ENCODE data around the gene ASB6. TPM values are rescaled to one million over a fixed set of nuclear protein-coding genes. Genes with fewer than 3 reads are reported as not detected.
"Not testable (repeated sequence)": the region's sequence is repeated elsewhere in the genome, so short reads cannot be mapped to it uniquely, and the experiment has no call there.

ASB6 gene
- total RNA-seq, 2 donors from 2014 or later = 17.5 to 18.3 TPM

DNA sequence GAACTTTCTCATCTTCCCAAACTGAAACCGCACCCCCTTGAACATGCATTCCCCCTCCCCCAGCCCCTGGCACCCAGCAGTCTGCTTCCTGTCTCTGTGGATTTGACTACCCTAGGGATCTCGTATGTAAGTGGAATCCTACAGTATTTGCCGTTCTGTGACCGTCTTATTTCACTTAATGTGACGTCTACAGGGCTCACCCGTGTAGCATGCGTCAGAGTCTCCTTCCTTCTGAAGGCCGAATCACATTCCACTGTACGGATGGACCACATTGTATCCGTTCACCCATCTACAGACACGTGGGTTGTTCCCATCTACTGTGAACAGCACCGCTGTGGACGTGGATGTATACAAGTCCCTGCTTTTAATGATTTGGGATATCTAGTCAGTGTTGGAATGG, 28.0 kb upstream of the ASB6 start:
- ATAC-seq = no peak
- intact Hi-C loops (cut with DNase I, micrococcal nuclease) = loop anchor here in 1 of 2 donors (10.0 kb wide), 1 partner anchor 55 kb away; no protein-coding TSS in a partner anchor
- DNase-seq = no peak

- DNase-seq (no peak), ATAC-seq (no peak)
- intact Hi-C loops (cut with DNase I, micrococcal nuclease) = loop anchor here in 1 of 2 donors (10.0 kb wide), 1 partner anchor 56 kb away; no protein-coding TSS in a partner anchor
Observed at GRCh38 chr9:129669141-129669718, 27.3 kb upstream of the ASB6 start.

DNA sequence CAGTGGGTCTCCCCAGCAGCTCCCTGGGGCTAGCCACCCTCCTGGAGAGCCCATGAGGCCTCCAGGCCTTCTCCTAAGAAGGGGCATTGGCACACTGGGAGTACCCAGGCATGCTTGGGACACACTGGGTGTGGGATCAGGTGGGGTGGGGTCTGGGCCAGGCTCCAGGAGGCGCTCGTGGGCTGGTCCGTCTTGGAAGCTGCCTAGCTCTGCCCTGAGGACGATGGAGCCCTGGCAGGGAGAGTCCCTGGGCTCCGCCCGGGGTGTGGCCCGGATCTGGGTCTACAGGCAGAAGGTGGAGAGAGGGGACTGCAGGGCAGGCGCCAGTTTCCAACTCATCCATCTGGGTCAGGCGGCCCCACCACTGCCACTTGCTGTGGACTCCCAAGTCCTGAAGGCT, 25.9 kb upstream of the ASB6 start:
- DNase-seq = no peak
- peak; percentile 77 for ATAC-seq

GRCh38 chr9:129667378-129667777, 25.4 kb upstream of the ASB6 start:
- ATAC-seq (no peak), DNase-seq (no peak)
- intact Hi-C loops (cut with DNase I, micrococcal nuclease) = loop anchor here in 1 of 2 donors (10.0 kb wide), 1 partner anchor 57 kb away; no protein-coding TSS in a partner anchor

More for the DNA sequence above, 25.9 kb upstream of the ASB6 start:
- intact Hi-C loops (cut with DNase I, micrococcal nuclease) = loop anchor here in 1 of 2 donors (10.0 kb wide), 1 partner anchor 57 kb away; no protein-coding TSS in a partner anchor

DNA sequence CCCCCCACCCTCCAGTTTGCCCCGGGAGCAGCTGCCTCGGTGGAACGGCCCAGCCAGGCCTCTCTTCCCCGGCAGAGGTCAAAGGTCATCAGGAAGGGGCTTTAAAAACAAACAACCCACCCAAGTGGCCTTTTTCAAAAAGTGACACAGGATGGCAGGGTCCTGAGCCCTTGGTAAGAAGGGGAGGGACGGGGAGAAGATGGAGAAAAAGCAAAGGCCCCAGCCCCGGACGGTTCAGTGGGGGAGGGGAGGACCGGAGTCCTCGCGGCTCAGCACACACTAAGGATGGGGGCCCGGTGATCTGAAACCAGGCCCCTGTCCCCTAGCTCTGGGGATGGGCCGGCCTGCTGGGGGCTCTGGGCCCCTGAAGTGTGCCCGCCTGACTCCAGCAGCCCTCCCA, 24.6 kb upstream of the ASB6 start:
- DNase-seq = no peak
- intact Hi-C loops (cut with DNase I, micrococcal nuclease) = loop anchor here in 1 of 2 donors (10.0 kb wide), 1 partner anchor 58 kb away; no protein-coding TSS in a partner anchor
- no peak for ATAC-seq

DNA sequence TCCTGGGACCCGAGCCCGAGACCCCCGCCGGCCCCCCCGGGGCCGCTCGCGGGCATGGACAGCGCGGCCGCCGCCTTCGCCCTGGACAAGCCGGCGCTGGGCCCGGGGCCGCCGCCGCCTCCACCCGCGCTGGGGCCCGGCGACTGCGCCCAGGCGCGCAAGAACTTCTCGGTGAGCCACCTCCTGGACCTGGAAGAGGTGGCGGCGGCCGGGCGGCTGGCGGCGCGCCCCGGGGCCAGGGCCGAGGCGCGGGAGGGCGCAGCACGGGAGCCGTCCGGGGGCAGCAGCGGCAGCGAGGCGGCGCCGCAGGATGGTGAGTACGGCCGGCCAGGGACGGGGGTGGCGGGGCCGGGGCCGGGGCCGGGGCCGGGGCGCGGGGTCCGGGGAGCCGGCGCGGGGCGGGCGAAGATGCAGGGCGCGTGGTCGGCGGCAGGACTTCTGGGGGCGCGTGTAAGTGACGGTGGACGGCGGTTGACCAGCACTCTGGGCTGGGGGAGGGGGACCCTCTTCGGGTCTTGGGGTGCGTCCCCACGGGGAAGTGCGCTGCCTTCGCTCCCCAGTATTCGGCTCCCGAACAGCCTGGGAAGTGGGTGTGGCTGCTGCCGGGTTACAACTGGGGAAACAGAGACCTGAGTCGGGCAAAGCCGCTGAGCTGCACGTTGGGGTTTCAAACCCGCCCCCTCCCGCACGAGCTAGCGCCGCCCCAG, 24.0 kb upstream of the ASB6 start:
- ATAC-seq (no peak), DNase-seq (no peak)
- intact Hi-C loops (cut with DNase I, micrococcal nuclease) = loop anchor here in 1 of 2 donors (10.0 kb wide), 1 partner anchor 59 kb away; no protein-coding TSS in a partner anchor

DNA sequence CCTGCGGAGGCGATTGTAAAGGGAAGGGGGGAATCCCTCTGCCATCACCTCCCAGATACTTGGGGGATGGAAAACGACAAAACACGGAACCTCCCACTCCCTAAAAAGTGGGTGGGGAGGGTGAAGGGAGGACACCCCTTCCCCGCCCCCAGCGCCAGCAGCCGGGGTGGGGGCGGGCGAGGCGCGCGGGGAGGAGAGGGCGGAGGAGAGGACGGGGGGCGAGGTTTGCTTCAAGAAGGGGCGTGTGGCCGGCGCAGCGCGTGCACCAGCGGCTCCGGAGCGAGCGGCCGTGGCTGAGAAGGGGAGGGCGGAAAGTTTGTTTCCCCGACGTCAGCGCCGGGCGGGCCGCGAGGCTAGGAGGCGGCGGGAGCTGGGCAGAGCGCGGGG, 23.4 kb upstream of the ASB6 start, which contains the start of gene PRRX2:
Gene PRRX2, plus strand, starts transcription at position 259 of the 387 bp plus-strand sequence. CDS start 221 bp downstream, outside the sequence.
- DNase-seq (no peak), ATAC-seq (no peak)
- intact Hi-C loops (cut with DNase I, micrococcal nuclease) = loop anchor here in 1 of 2 donors (10.0 kb wide), 1 partner anchor 59 kb away; no protein-coding TSS in a partner anchor

DNA sequence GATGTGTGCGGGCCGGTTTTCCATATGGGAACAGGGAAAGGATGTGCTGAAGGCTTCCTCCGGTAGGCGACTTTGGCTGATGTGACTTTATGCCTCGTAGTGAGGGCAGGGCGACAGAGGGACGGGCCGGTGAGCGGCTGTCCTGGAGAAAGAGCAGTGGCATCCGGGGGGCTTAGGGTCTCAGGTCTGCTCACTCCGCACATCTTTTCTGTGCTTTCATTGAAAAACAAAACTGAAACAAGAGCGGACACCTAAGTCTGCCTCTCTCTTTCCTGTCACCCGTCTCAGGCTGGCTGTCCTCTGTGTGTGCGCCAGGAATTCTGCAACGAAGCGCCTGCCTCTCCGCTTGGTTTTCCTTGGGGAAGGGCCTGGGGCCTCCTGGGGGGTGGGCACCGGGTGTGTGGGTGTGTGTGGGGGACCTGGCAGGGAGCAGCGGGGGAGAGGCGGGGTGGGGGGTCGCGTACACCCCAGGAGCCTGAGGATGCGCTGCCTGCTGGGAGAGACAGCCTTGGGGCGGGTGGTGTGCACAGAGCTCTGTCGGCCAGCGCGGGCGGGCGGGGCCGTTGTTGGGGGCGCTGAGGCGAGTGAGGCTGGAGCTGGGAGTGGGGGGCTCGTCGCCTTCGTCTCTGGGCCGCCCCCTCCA, 22.9 kb upstream of the ASB6 start:
- intact Hi-C loops (cut with DNase I, micrococcal nuclease) = loop anchor here in 1 of 2 donors (10.0 kb wide), 1 partner anchor 60 kb away; no protein-coding TSS in a partner anchor
- DNase-seq (no peak), ATAC-seq (no peak)

DNA sequence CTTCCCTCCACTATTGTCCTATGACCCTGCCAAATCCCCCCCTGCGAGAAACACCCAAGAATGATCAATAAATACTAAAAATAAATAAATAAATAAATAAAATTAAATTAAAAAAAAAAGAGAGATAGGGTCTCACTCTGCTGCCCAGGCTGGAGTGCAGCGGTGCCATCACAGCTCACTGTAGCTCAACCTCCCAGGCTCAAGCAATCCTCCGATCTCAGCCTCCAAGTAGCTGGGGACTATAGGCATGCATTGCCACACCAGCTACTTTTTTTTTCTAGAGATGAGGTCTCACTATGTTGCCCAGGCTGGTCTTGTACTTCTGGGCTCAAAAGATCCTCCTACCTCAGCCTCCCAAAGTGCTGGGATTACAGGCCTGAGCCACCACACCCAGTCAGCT, 20.3 kb upstream of the ASB6 start:
- not testable (repeated sequence) for ATAC-seq, DNase-seq
- intact Hi-C loops (cut with DNase I, micrococcal nuclease) = loop anchor here in 1 of 2 donors (10.0 kb wide), 1 partner anchor 63 kb away; no protein-coding TSS in a partner anchor

DNA sequence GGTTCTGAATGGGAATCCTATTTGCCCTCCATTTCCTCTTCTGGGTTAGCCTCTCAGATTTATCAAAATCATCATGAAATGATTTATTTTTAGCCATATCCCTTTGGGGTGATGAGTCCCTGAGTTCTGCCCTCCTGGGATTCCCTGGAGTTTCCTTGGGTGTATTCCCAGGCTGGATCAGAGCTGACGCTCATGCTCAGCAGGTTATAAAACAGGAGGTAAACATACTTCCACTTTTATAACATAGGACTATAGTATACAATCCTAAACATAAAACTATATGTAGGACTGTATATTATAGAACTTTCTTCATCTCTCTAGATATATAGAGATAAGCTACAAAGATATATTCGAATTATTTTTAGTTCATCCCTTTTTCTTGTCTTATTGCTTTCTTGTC, 19.1 kb upstream of the ASB6 start:
- DNase-seq (no peak), ATAC-seq (peak; percentile 67)
- intact Hi-C loops (cut with DNase I, micrococcal nuclease) = loop anchor here in 1 of 2 donors (10.0 kb wide), 1 partner anchor 64 kb away; no protein-coding TSS in a partner anchor

DNA sequence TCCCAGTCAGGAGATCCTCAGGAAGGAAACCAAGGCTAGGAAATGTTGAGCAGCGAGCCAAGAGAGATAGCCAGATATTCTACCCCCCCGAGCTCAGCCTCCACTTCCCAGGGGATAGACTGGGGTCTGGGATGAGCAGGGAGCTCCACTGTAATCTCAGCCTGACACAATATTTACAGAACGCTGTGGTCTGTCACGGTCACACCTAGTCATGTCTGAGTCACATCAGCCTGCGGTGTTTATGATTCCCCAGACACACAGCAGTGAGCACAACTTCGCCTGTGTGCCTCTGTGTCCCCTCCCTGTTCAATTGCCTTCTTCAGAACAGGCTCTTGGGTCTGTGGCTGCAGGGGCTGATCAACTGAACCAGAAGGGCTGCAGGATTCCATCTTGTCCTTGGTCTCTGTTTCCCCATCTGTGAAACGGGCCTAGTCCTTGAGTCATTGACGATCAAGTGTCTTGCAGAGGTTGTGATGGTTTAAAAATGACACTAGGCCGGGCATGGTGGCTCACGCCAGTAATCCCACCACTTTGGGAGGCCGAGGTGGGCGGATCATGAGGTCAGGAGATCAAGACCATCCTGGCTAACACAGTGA, 14.9 kb upstream of the ASB6 start:
- intact Hi-C loops (cut with DNase I, micrococcal nuclease) = no loop called here
- DNase-seq (no peak), ATAC-seq (peak; percentile 52)

DNA sequence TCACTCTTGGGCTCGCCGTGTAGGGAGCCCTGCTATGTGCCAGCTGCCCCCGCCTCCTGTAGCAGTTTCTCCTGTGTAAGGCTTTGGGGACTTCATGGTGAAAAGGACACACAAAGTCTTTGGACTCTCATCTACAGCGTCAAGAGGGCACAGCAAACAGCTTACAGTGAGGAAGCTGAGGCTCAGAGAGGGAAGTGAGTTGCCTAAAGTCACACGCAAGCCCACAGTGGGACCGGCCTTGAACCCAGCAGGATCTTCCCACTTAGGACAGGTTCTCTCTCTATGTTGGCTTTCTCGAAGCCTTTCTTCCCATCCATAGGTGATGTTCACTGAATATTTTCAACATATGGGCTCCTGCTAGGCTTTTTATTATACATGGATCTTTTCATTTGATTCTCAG, 13.7 kb upstream of the ASB6 start:
- intact Hi-C loops (cut with DNase I, micrococcal nuclease) = no loop called here
- no peak for DNase-seq
- no peak for ATAC-seq

- no peak for DNase-seq
- ATAC-seq = no peak
- intact Hi-C loops (cut with DNase I, micrococcal nuclease) = no loop called here
Observed at GRCh38 chr9:129655154-129655553, 13.2 kb upstream of the ASB6 start.

GRCh38 chr9:129654554-129655040, 12.6 kb upstream of the ASB6 start:
- intact Hi-C loops (cut with DNase I, micrococcal nuclease) = no loop called here
- no peak for DNase-seq
- ATAC-seq = no peak

GRCh38 chr9:129653823-129654553, 12.0 kb upstream of the ASB6 start:
- no peak for DNase-seq
- intact Hi-C loops (cut with DNase I, micrococcal nuclease) = no loop called here
- ATAC-seq = no peak

- ATAC-seq (no peak), DNase-seq (no peak)
- intact Hi-C loops (cut with DNase I, micrococcal nuclease) = no loop called here
Observed at GRCh38 chr9:129650680-129651235, 8.8 kb upstream of the ASB6 start.

DNA sequence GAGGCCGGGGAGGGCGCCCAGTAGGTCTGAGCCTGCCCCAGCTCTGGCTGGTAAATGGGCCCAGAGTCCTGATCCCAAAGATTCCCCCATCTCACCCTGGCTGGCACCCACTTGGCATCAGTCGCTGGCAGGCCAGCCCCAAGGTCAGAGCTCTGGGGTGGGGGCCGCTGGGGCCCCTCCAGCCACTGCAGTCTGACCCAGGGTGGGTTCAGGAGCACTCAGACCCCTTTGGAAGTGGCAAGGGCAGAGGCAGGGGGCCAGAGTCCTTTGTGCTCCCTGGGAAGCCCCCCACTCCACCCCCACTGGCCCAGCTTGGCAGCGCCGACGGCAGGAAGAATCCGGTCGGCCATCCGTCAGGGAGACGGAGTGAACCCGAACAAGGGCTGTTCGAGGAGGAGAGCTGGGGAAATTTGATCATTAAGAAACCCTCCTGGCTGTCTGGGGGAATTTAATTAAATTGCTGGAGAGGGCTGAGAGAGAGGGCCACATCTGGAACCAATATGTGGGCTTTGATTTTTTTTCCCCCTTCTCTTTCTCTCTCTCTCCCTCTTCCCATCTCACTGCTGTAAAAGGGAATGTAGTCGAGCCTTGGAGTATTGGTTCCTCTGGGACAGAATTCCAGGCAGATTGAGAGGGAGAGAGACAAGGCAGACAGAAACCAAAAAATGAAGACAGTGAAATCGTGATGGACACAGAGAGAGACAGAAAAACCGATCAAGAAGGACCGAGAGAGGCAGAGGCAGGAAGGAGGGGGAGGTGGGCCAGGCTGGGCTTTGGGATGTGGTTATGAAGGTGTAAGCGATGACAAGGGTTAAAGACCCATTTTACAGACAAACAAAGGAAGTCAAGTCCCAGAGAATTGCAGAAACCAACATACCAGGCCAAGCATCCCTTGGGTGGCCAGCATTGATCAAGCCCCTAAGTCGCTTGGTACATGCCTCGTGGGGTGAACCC, 8.1 kb upstream of the ASB6 start:
- no peak for ATAC-seq
- intact Hi-C loops (cut with DNase I, micrococcal nuclease) = no loop called here
- DNase-seq = no peak

Data from left colon (tissue), 2 donors.